Measurements from ENCODE around the gene GPC3.

GRCh38 chrX:133880032-133880443 is 105.4 kb downstream of the GPC3 start:
- TF ChIP-seq FOSL2 (IDR thresholded peaks at IDR 0.05), result no peak
- TF ChIP-seq FOSL2 (CRISPR knock-in tag; IDR thresholded peaks at IDR 0.05), result no peak
- TF ChIP-seq, protein P1, sequence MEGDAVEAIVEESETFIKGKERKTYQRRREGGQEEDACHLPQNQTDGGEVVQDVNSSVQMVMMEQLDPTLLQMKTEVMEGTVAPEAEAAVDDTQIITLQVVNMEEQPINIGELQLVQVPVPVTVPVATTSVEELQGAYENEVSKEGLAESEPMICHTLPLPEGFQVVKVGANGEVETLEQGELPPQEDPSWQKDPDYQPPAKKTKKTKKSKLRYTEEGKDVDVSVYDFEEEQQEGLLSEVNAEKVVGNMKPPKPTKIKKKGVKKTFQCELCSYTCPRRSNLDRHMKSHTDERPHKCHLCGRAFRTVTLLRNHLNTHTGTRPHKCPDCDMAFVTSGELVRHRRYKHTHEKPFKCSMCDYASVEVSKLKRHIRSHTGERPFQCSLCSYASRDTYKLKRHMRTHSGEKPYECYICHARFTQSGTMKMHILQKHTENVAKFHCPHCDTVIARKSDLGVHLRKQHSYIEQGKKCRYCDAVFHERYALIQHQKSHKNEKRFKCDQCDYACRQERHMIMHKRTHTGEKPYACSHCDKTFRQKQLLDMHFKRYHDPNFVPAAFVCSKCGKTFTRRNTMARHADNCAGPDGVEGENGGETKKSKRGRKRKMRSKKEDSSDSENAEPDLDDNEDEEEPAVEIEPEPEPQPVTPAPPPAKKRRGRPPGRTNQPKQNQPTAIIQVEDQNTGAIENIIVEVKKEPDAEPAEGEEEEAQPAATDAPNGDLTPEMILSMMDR (IDR thresholded peaks at IDR 0.05), result no peak
- no peak for TF ChIP-seq KDM1A (IDR thresholded peaks at IDR 0.05; ENCODE audit: low read depth)
- no peak for TF ChIP-seq EP300 (IDR thresholded peaks at IDR 0.05)
- TF ChIP-seq RCOR1 (IDR thresholded peaks at IDR 0.05; ENCODE audit: low read depth, low read length), result no peak
- TF ChIP-seq EHMT2 (IDR thresholded peaks at IDR 0.05; ENCODE audit: low read depth), result no peak
- TF ChIP-seq RAD21 (conservative IDR thresholded peaks at IDR 0.05 in 1 of 2, IDR thresholded peaks at IDR 0.05 in 1 of 2), result no peak
- no peak for TF ChIP-seq CEBPB (IDR thresholded peaks at IDR 0.05)
- TF ChIP-seq POLR2A (IDR thresholded peaks at IDR 0.05; ENCODE audit: low read length), result no peak
- no peak for TF ChIP-seq NR3C1 (IDR thresholded peaks at IDR 0.05)
- TF ChIP-seq, protein P2, sequence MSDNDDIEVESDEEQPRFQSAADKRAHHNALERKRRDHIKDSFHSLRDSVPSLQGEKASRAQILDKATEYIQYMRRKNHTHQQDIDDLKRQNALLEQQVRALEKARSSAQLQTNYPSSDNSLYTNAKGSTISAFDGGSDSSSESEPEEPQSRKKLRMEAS (IDR thresholded peaks at IDR 0.05), result no peak
- no peak for TF ChIP-seq PHF8 (IDR thresholded peaks at IDR 0.05; ENCODE audit: borderline replicate concordance, low read depth)
